HepG2 (cell line): ENCODE results near the gene ME2. TPM values are rescaled to one million over a fixed set of nuclear protein-coding genes. Genes with fewer than 3 reads are reported as not detected.

ENCODE experiments used
- ATAC-seq: fragments of 200-7000 bp; cut with Tn5 transposase; 3 replicates; pipeline ENCODE4 v1.9.1; 2020; ENCODE audit warnings: mild to moderate bottlenecking, moderate library complexity
- BruUV-seq: library from RNA; stranded (reverse); fragments of 400-500 nt; replicated peaks from 2 replicates; lab custom pipeline; 2021; lab: Mats Ljungman, UMichigan
- CTCF ChIA-PET: fragments of 300-600 bp; formaldehyde crosslinking; extraction: SDS; loops from one replicate; lab custom pipeline; 2021; ENCODE audit warnings: low total read pairs, inconsistent platforms, low intra/inter-chr PET ratio; lab: Yijun Ruan, JAX
- POLR2A ChIA-PET: fragments of 350-600 bp; sonication (Branson Sonifier 250); formaldehyde crosslinking; loops from one replicate; lab custom pipeline; 2020; ENCODE audit warnings: antibody characterized with exemption, inconsistent platforms; lab: Yijun Ruan, JAX
- DNase-seq: peaks from one replicate; pipeline ENCODE4 v3.0.0-alpha.2; 2015; ENCODE audit warnings: low spot score
- FAIRE-seq: peaks from 3 replicates; lab custom pipeline; 2011; peaks lifted over from hg19 to GRCh38; lab: Jason Lieb, UNC
- H2AFZ ChIP-seq: one replicate; pipeline ENCODE4 v1.6.1; 2011; ENCODE audit warnings: low read length, inconsistent platforms
- H3K27ac ChIP-seq: fragments of 300-600 bp; 3 replicates; pipeline ENCODE4 v1.8.0; 2011; ENCODE audit warnings: mixed run types, mild to moderate bottlenecking, mixed read lengths, low read length, inconsistent platforms; ENCODE audit not compliant: insufficient read depth; ENCODE audit errors: extremely low read length
- H3K27me3 ChIP-seq, 2 experiments: fragments of 200-600 bp in 1 of 2; 2 replicates in 1 of 2; 3 replicates in 1 of 2; pipeline versions ENCODE4 v1.6.0 to v1.8.0; 2011; ENCODE audit warnings: low read length in 2 of 2, mild to moderate bottlenecking in 2 of 2, moderate library complexity in 2 of 2, inconsistent platforms in 1 of 2; ENCODE audit not compliant: insufficient read depth in 2 of 2, control insufficient read depth in 1 of 2
- H3K36me3 ChIP-seq, 2 experiments: fragments of 200-600 bp in 1 of 2; replicated peaks in 1 of 2; 2 replicates in 1 of 2; 3 replicates in 1 of 2; pipeline versions ENCODE4 v1.5.1 to v1.8.0; 2011; ENCODE audit warnings: low read length in 2 of 2, inconsistent platforms in 1 of 2; ENCODE audit not compliant: insufficient read depth in 2 of 2, control insufficient read depth in 1 of 2
- H3K4me1 ChIP-seq: 2 replicates; pipeline ENCODE4 v1.5.1; 2012; ENCODE audit warnings: low read length, inconsistent platforms; ENCODE audit not compliant: insufficient read depth
- H3K4me2 ChIP-seq: 2 replicates; pipeline ENCODE4 v1.6.0; 2011; ENCODE audit warnings: low read depth, low read length, inconsistent platforms
- H3K4me3 ChIP-seq, 3 experiments: fragments of 200-600 bp in 1 of 3; sonication (generic), shearing (Covaris generic) in 1 of 3; replicated peaks in 1 of 3; 2 replicates each; pipeline ENCODE4 v1.5.1; 2011 to 2016; ENCODE audit warnings: low read length in 3 of 3, inconsistent platforms in 2 of 3, low read depth in 2 of 3, mild to moderate bottlenecking in 2 of 3, control low read depth in 1 of 3, mixed read lengths in 1 of 3; ENCODE audit not compliant: insufficient read depth in 1 of 3
- H3K79me2 ChIP-seq: one replicate; pipeline ENCODE4 v1.6.1; 2011; ENCODE audit warnings: low read length, inconsistent platforms; ENCODE audit not compliant: insufficient read depth
- H3K9ac ChIP-seq: 2 replicates; pipeline ENCODE4 v1.6.0; 2011; ENCODE audit warnings: mild to moderate bottlenecking, low read depth, low read length, inconsistent platforms; ENCODE audit not compliant: insufficient read depth
- H3K9me3 ChIP-seq: 2 replicates; pipeline ENCODE4 v1.5.1; 2012; ENCODE audit warnings: mild to moderate bottlenecking, low read length
- H4K20me1 ChIP-seq: 2 replicates; pipeline ENCODE4 v1.6.0; 2011; ENCODE audit warnings: inconsistent platforms, mild to moderate bottlenecking, low read length, moderate library complexity; ENCODE audit not compliant: insufficient read depth
- FOSL2 ChIP-seq: sonication (generic); formaldehyde crosslinking; IDR thresholded peaks from 2 replicates; pipeline ENCODE4 v1.4.0; 2020; ENCODE audit warnings: missing genetic modification reagents
- NR3C1 ChIP-seq: sonication (generic); formaldehyde crosslinking; IDR thresholded peaks from 2 replicates; pipeline ENCODE4 v1.4.0; 2020; ENCODE audit warnings: missing genetic modification reagents
- RARA ChIP-seq: IDR thresholded peaks from 2 replicates; pipeline ENCODE4 v1.6.1; 2016; ENCODE audit warnings: missing genetic modification reagents, missing compliant biosample characterization
- REST ChIP-seq, 2 experiments: IDR thresholded peaks; 2 replicates each; pipeline ENCODE4 v1.6.1; 2011 to 2012; ENCODE audit warnings: low read length in 2 of 2, borderline replicate concordance in 1 of 2, low read depth in 1 of 2, mild to moderate bottlenecking in 1 of 2, moderate library complexity in 1 of 2
- ZNF646 ChIP-seq: sonication (generic); formaldehyde crosslinking; IDR thresholded peaks from 2 replicates; pipeline ENCODE4 v1.9.0; 2021; ENCODE audit warnings: mild to moderate bottlenecking, missing genetic modification reagents
- ZNF790 ChIP-seq: sonication (generic); formaldehyde crosslinking; IDR thresholded peaks from 2 replicates; pipeline ENCODE4 v1.8.0; 2022; ENCODE audit warnings: missing genetic modification reagents, mild to moderate bottlenecking, borderline replicate concordance
- WGBS: methylation state at CpG from one replicate; pipeline ENCODE4 v1.1.6; 2017; ENCODE audit warnings: low lambda C conversion rate; 5-methylcytosine and 5-hydroxymethylcytosine counted together
- in situ Hi-C: cut with HindIII; loops from 2 replicates; pipeline ENCODE4 v1.10.0; 2017; ENCODE audit warnings: low pct_unique_long_range_greater_than_20kb; ENCODE audit not compliant: extremely low pct_ligation_motif_present
- intact Hi-C: fragments of 100-400 bp; cut with micrococcal nuclease; formaldehyde crosslinking; loops from one replicate; pipeline ENCODE4 v1.10.0; 2022; ENCODE audit not compliant: unreplicated experiment
- polyA plus RNA-seq, 8 experiments: library from polyadenylated mRNA; depleted of rRNA in 3 of 8; stranded (reverse) in 7 of 8; unstranded in 1 of 8; fragments of >200 nt; fragmentation: Illumina TruSeq in 4 of 8; extraction: Trizol in 4 of 8; gene quantifications; 2 replicates each; pipeline versions ENCODE4 v1.2.1 to v1.2.3, GENCODE V29; 2011 to 2016; ENCODE audit warnings: low read depth in 4 of 8, missing spikeins in 1 of 8, mixed read lengths in 1 of 8; ENCODE audit not compliant: insufficient read depth in 1 of 8
- total RNA-seq, 5 experiments: library from RNA; depleted of rRNA; stranded (reverse); fragments of >200 nt; fragmentation: Illumina TruSeq; extraction: Trizol; gene quantifications; 2 replicates each; pipeline ENCODE4 v1.2.3, GENCODE V29; 2016; ENCODE audit warnings: low read depth in 1 of 5

Gene ME2
- total and polyA plus RNA-seq, 2 of the 13 experiments (the other 11 are each of a cell fraction or from before 2014, with no cell fraction given) = 17.3 to 20.6 TPM

- no peak for TF ChIP-seq REST (IDR thresholded peaks at IDR 0.05; ENCODE audit: borderline replicate concordance in 1 of 2, low read depth in 1 of 2, low read length in 2 of 2)
- TF ChIP-seq, all 625 proteins: peak for 0
Observed at GRCh38 chr18:50869150-50869549, 9.8 kb upstream of the ME2 start (continued).

DNA sequence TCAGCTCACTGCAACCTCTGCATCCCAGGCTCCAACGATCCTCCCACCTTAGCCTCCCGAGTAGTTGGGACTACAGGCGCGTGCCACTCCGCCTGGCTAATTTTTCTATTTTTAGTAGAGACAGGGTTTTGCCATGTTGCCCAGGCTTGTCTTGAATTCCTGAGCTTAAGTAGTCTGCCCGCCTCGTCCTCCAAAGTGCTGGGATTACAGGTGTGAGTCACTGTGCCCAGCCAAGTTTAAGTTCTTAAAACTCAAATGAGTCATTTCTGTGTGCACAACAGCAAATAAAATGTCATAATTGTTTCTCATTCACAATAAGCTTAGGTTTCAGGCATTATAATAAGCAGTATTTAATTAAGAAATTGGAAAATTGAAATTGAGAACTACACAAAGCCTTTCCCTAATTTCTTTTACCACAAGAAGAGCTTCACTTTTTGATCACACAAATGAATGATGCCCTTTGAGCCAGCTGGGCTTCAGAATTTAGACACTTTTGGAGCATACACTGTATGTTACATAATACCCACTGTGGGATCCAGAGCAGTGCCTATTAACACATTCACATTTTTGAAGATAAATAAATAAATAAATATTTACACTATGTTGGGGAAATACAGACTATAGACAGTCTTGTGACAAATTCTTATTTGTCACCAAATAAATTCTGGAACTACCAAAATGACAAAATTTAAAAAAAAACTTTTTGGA is 8.6 kb upstream of the ME2 start:
- BruUV-seq = no TSS peak
- no peak for ATAC-seq
- no peak for TF ChIP-seq ZNF790
- TF ChIP-seq FOSL2 (CRISPR knock-in tag) = peak; percentile 43
- TF ChIP-seq NR3C1 (CRISPR knock-in tag) = no peak
- no peak for TF ChIP-seq RARA
- TF ChIP-seq ZNF646 (CRISPR knock-in tag) = no peak

More for the DNA sequence above, 8.6 kb upstream of the ME2 start:
- WGBS = 27% methylated on average over 7 of the region's 7 CpGs
- no peak for FAIRE-seq
- no peak overlapping the region for H3K4me3 ChIP-seq
- ChIA-PET CTCF (no interaction called here), POLR2A (interaction anchor here (1.2 kb wide), 1 partner anchor 9 kb away, joined by 4 read pairs; the partner anchor contains the start of gene ME2)
- no peaks in the 10 kb centered on the region for H3K4me1 ChIP-seq
- intact Hi-C loops = loop anchor here (10.0 kb wide), 1 partner anchor 165 kb away; the partner anchor contains the start of gene SMAD4
- H3K27ac ChIP-seq = no peak overlapping the region
- no peak for DNase-seq
- no peaks in the 10 kb centered on the region for H3K36me3 ChIP-seq
- H2AFZ ChIP-seq = no peak overlapping the region
- no peaks in the 10 kb centered on the region for H4K20me1 ChIP-seq
- in situ Hi-C loops = no loop called here
- no peak overlapping the region for H3K9ac ChIP-seq
- no peaks in the 10 kb centered on the region for H3K9me3 ChIP-seq
- no peak overlapping the region for H3K4me2 ChIP-seq
- no peaks in the 10 kb centered on the region for H3K79me2 ChIP-seq
- no peaks in the 10 kb centered on the region for H3K27me3 ChIP-seq
